HepG2 (cell line): Measurements from ENCODE around the gene NISCH. TPM values are rescaled to one million over a fixed set of nuclear protein-coding genes. Genes with fewer than 3 reads are reported as not detected.
A peak's percentile ranks its signal among the peaks of the same experiment; 100 is the strongest.

Source experiments
- BCL6 ChIP-seq: IDR thresholded peaks from 2 replicates; pipeline ENCODE4 v1.6.1; 2016; ENCODE audit warnings: missing genetic modification reagents, missing compliant biosample characterization
- KAT2B ChIP-seq: fragments of 150-350 bp; IDR thresholded peaks from 2 replicates; pipeline ENCODE4 v1.6.1; 2014; ENCODE audit warnings: low read depth, low read length, borderline replicate concordance
- MAF1 ChIP-seq: sonication (generic); formaldehyde crosslinking; IDR thresholded peaks from 2 replicates; pipeline ENCODE4 v1.5.0; 2020; ENCODE audit warnings: missing genetic modification reagents, borderline replicate concordance
- MXD4 ChIP-seq: IDR thresholded peaks from 2 replicates; pipeline ENCODE4 v1.6.1; 2016; ENCODE audit warnings: mild to moderate bottlenecking, missing biosample characterization, missing genetic modification reagents
- NFKB2 ChIP-seq: sonication (generic); formaldehyde crosslinking; IDR thresholded peaks from 2 replicates; pipeline ENCODE4 v1.4.0; 2020; ENCODE audit warnings: missing genetic modification reagents, borderline replicate concordance
- PAWR ChIP-seq: sonication (generic); formaldehyde crosslinking; IDR thresholded peaks from 2 replicates; pipeline ENCODE4 v1.4.0; 2020; ENCODE audit warnings: missing genetic modification reagents, mild to moderate bottlenecking, borderline replicate concordance
- PHF21A ChIP-seq: sonication (generic); formaldehyde crosslinking; IDR thresholded peaks from 2 replicates; pipeline ENCODE4 v1.5.0; 2020; ENCODE audit warnings: mild to moderate bottlenecking, missing genetic modification reagents
- PRMT3 ChIP-seq: sonication (generic); formaldehyde crosslinking; IDR thresholded peaks from 2 replicates; pipeline ENCODE4 v1.8.1; 2022; ENCODE audit warnings: low read depth, mild to moderate bottlenecking, moderate library complexity, missing genetic modification reagents, borderline replicate concordance
- ZBTB20 ChIP-seq: sonication (generic); formaldehyde crosslinking; IDR thresholded peaks from 2 replicates; pipeline ENCODE4 v1.8.1; 2023; ENCODE audit warnings: missing genetic modification reagents, low read depth, mild to moderate bottlenecking, borderline replicate concordance
- ZMYM4 ChIP-seq: sonication (generic); formaldehyde crosslinking; IDR thresholded peaks from 2 replicates; pipeline ENCODE4 v1.8.1; 2023; ENCODE audit warnings: mild to moderate bottlenecking, missing genetic modification reagents
- ZNF101 ChIP-seq: sonication (generic); formaldehyde crosslinking; IDR thresholded peaks from 2 replicates; pipeline ENCODE4 v1.4.0; 2020; ENCODE audit warnings: mild to moderate bottlenecking, low read depth, missing genetic modification reagents, borderline replicate concordance
- ZNF34 ChIP-seq: sonication (generic); formaldehyde crosslinking; IDR thresholded peaks from 2 replicates; pipeline ENCODE4 v1.4.0; 2020; ENCODE audit warnings: mild to moderate bottlenecking, missing genetic modification reagents, borderline replicate concordance
- ZNF589 ChIP-seq: sonication (generic); formaldehyde crosslinking; conservative IDR thresholded peaks from 2 replicates; pipeline ENCODE4 v1.8.0; 2022; ENCODE audit warnings: mild to moderate bottlenecking, moderate library complexity, missing genetic modification reagents
- ZNF768 ChIP-seq: sonication (generic); formaldehyde crosslinking; IDR thresholded peaks from 2 replicates; pipeline ENCODE4 v1.4.0; 2020; ENCODE audit warnings: missing genetic modification reagents
- polyA plus RNA-seq, 8 experiments: library from polyadenylated mRNA; depleted of rRNA in 3 of 8; stranded (reverse) in 7 of 8; unstranded in 1 of 8; fragments of >200 nt; fragmentation: Illumina TruSeq in 4 of 8; extraction: Trizol in 4 of 8; gene quantifications; 2 replicates each; pipeline versions ENCODE4 v1.2.1 to v1.2.3, GENCODE V29; 2011 to 2016; ENCODE audit warnings: low read depth in 4 of 8, missing spikeins in 1 of 8, mixed read lengths in 1 of 8; ENCODE audit not compliant: insufficient read depth in 1 of 8
- total RNA-seq, 5 experiments: library from RNA; depleted of rRNA; stranded (reverse); fragments of >200 nt; fragmentation: Illumina TruSeq; extraction: Trizol; gene quantifications; 2 replicates each; pipeline ENCODE4 v1.2.3, GENCODE V29; 2016; ENCODE audit warnings: low read depth in 1 of 5
- TF ChIP-seq, protein P1 (sequence below), 2 experiments: sonication (generic) in 1 of 2; formaldehyde crosslinking in 1 of 2; IDR thresholded peaks; 2 replicates each; pipeline versions ENCODE4 v1.6.1 to v1.9.0; 2014 to 2022; ENCODE audit warnings: antibody characterized with exemption in 1 of 2, borderline replicate concordance in 1 of 2, inconsistent platforms in 1 of 2, low read depth in 1 of 2, missing genetic modification reagents in 1 of 2
- TF ChIP-seq, protein P2 (sequence below): sonication (generic); formaldehyde crosslinking; IDR thresholded peaks from 2 replicates; pipeline ENCODE4 v1.8.0; 2022; ENCODE audit warnings: mild to moderate bottlenecking, missing genetic modification reagents; ENCODE audit not compliant: insufficient replicate concordance
- TF ChIP-seq, protein P3 (sequence below): sonication (generic); formaldehyde crosslinking; IDR thresholded peaks from 2 replicates; pipeline ENCODE4 v1.8.0; 2023; ENCODE audit warnings: mild to moderate bottlenecking, missing genetic modification reagents
- TF ChIP-seq, protein P4 (sequence below): sonication (generic); formaldehyde crosslinking; IDR thresholded peaks from 2 replicates; pipeline ENCODE4 v1.5.0; 2020; ENCODE audit warnings: mild to moderate bottlenecking, missing genetic modification reagents, borderline replicate concordance

Gene NISCH
- total and polyA plus RNA-seq, 2 of the 13 experiments (the other 11 are each of a cell fraction or from before 2014, with no cell fraction given): 27.0 to 47.6 TPM

DNA sequence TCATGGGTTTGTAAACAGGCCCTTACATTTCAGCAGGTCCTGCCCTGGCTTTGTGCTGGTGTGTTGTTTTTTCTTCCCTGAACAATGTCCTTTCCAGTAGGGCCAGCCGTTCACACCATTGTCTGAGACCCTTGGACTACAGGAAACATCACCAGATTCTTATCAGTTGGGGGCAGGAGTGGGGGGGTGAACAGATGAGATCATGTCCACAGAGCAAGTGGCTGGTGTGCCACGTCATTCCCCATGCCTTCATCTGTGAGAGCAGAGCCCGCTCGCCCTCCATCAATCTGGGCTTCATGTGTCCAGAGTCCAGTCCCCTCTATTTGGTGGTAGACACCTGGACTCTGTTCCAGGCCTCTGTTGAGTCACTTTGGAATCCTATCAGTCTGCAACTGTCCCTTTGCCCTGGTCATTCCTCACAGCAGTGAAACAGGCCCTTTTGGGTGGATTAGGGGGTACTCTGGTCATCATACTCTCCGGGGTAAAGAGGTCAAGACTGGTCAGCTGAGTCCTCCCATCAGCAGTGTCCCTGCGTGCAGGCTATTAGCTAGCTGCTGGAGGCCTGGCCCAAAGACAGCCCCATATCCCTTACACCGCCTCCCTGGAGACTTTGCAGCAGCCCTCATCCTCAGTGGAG, 25.5 kb upstream of the NISCH start (continued):
- TF ChIP-seq ZBTB20 (CRISPR knock-in tag): 0 out of 2 replicates have a peak, but pooled peaks have one; percentile 64
- TF ChIP-seq PHF21A (CRISPR knock-in tag): peak; percentile 98
- peak; percentile 43 for TF ChIP-seq BCL6 (CRISPR knock-in tag)
- TF ChIP-seq PRMT3 (CRISPR knock-in tag): no peak
- no peak for TF ChIP-seq NFKB2 (CRISPR knock-in tag)
- no peak for TF ChIP-seq MAF1
- no peak for TF ChIP-seq MXD4
- no peak for TF ChIP-seq ZNF34 (CRISPR knock-in tag)
- TF ChIP-seq, protein P1, sequence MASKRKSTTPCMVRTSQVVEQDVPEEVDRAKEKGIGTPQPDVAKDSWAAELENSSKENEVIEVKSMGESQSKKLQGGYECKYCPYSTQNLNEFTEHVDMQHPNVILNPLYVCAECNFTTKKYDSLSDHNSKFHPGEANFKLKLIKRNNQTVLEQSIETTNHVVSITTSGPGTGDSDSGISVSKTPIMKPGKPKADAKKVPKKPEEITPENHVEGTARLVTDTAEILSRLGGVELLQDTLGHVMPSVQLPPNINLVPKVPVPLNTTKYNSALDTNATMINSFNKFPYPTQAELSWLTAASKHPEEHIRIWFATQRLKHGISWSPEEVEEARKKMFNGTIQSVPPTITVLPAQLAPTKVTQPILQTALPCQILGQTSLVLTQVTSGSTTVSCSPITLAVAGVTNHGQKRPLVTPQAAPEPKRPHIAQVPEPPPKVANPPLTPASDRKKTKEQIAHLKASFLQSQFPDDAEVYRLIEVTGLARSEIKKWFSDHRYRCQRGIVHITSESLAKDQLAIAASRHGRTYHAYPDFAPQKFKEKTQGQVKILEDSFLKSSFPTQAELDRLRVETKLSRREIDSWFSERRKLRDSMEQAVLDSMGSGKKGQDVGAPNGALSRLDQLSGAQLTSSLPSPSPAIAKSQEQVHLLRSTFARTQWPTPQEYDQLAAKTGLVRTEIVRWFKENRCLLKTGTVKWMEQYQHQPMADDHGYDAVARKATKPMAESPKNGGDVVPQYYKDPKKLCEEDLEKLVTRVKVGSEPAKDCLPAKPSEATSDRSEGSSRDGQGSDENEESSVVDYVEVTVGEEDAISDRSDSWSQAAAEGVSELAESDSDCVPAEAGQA (IDR thresholded peaks at IDR 0.05; ENCODE audit: low read depth): peak; percentile 84
- TF ChIP-seq, protein P1 (CRISPR knock-in tag; IDR thresholded peaks at IDR 0.05; ENCODE audit: borderline replicate concordance): no peak
- TF ChIP-seq ZNF768 (CRISPR knock-in tag): no peak
- TF ChIP-seq, protein P2, sequence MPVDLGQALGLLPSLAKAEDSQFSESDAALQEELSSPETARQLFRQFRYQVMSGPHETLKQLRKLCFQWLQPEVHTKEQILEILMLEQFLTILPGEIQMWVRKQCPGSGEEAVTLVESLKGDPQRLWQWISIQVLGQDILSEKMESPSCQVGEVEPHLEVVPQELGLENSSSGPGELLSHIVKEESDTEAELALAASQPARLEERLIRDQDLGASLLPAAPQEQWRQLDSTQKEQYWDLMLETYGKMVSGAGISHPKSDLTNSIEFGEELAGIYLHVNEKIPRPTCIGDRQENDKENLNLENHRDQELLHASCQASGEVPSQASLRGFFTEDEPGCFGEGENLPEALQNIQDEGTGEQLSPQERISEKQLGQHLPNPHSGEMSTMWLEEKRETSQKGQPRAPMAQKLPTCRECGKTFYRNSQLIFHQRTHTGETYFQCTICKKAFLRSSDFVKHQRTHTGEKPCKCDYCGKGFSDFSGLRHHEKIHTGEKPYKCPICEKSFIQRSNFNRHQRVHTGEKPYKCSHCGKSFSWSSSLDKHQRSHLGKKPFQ: peak; percentile 100
- no peak for TF ChIP-seq ZNF101 (CRISPR knock-in tag)
- TF ChIP-seq PAWR (CRISPR knock-in tag): no peak
- TF ChIP-seq, protein P3, sequence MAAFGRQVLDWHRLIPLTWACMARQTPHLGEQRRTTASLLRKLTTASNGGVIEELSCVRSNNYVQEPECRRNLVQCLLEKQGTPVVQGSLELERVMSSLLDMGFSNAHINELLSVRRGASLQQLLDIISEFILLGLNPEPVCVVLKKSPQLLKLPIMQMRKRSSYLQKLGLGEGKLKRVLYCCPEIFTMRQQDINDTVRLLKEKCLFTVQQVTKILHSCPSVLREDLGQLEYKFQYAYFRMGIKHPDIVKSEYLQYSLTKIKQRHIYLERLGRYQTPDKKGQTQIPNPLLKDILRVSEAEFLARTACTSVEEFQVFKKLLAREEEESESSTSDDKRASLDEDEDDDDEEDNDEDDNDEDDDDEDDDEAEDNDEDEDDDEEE (CRISPR knock-in tag): 0 out of 2 replicates have a peak, but pooled peaks have one; percentile 66
- TF ChIP-seq KAT2B: no peak
- TF ChIP-seq ZNF589 (CRISPR knock-in tag): no peak
- TF ChIP-seq, protein P4, sequence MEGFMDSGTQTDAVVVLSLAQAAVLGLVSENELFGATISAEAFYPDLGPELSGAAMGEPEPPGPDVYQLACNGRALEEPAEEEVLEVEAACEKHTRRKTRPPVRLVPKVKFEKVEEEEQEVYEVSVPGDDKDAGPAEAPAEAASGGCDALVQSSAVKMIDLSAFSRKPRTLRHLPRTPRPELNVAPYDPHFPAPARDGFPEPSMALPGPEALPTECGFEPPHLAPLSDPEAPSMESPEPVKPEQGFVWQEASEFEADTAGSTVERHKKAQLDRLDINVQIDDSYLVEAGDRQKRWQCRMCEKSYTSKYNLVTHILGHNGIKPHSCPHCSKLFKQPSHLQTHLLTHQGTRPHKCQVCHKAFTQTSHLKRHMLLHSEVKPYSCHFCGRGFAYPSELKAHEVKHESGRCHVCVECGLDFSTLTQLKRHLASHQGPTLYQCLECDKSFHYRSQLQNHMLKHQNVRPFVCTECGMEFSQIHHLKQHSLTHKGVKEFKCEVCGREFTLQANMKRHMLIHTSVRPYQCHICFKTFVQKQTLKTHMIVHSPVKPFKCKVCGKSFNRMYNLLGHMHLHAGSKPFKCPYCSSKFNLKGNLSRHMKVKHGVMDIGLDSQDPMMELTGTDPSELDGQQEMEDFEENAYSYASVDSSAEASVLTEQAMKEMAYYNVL: peak; percentile 90
- TF ChIP-seq ZMYM4 (CRISPR knock-in tag): peak; percentile 68
